Right lobe of liver (tissue), 4 donors: Measurements from ENCODE around the gene BRAP.

Experiments
- CTCF ChIP-seq, 4 donors: fragments of 200-600 bp in 3 of 4; fragments of 450-650 bp in 1 of 4; IDR thresholded peaks; one replicate each; pipeline versions ENCODE4 v1.5.1 to v1.8.0; 2016 to 2022; ENCODE audit warnings: antibody characterized with exemption in 4 of 4, mild to moderate bottlenecking in 2 of 4
- POLR2A ChIP-seq: fragments of 450-650 bp; IDR thresholded peaks from one replicate; pipeline ENCODE4 v1.6.1; 2017; ENCODE audit warnings: antibody characterized with exemption, mild to moderate bottlenecking
- donor health status: DM: no; HTN: no; CAD: no.
- donor health status: DM: no; HTN: no; CAD: no.
- donor health status: DM: no; HTN: yes; CAD: no.

- TF ChIP-seq POLR2A (no peak), CTCF (IDR thresholded peaks at IDR 0.05) (no peak)
These were observed 34.8 kb downstream of the BRAP start for GRCh38 chr12:111650912-111651311.
